ENCODE measurements around the gene FAXC.
"Not testable (repeated sequence)": the region's sequence is repeated elsewhere in the genome, so short reads cannot be mapped to it uniquely, and the experiment has no call there.

- not testable (repeated sequence) for TF ChIP-seq RBM22 (optimal IDR thresholded peaks at IDR 0.05; ENCODE audit: low read length); BRF2 (CRISPR knock-in tag; IDR thresholded peaks at IDR 0.05); GTF2F1 (IDR thresholded peaks at IDR 0.05; ENCODE audit: low read length); FOXJ3 (CRISPR knock-in tag; IDR thresholded peaks at IDR 0.05; ENCODE audit: borderline replicate concordance); IKZF1 (IDR thresholded peaks at IDR 0.05); SMC3 (IDR thresholded peaks at IDR 0.05; ENCODE audit: low read length); JUN (CRISPR knock-in tag; IDR thresholded peaks at IDR 0.05); SMYD3 (CRISPR knock-in tag; IDR thresholded peaks at IDR 0.05); DNMT3B (CRISPR knock-in tag; conservative IDR thresholded peaks at IDR 0.05)
Observed at GRCh38 chr6:99265447-99265846, 84.0 kb downstream of the FAXC start.
